GM19240 (cell line): ENCODE results near the gene PPCDC.

Source experiments
- DNase-seq: peaks from one replicate; pipeline ENCODE4 v3.0.0; 2011; ENCODE audit warnings: low spot score; ENCODE audit not compliant: insufficient read length

Gene PPCDC

GRCh38 chr15:75023181-75023871, at the start of gene PPCDC:
TSS of gene PPCDC (plus strand) at chr15:75023590. CDS start at chr15:75028319, 4,729 bp downstream.
- DNase-seq = peak; percentile 99

- no peak for DNase-seq
Measured at GRCh38 chr15:74976159-74976558, 47.2 kb upstream of the PPCDC start.

- no peak for DNase-seq
Measured at GRCh38 chr15:74977599-74977998, 45.8 kb upstream of the PPCDC start.

- no peak for DNase-seq
Measured at GRCh38 chr15:74978077-74978476, 45.3 kb upstream of the PPCDC start.

GRCh38 chr15:74978503-74978902, 44.9 kb upstream of the PPCDC start:
- no peak for DNase-seq

GRCh38 chr15:74982183-74982582, 41.2 kb upstream of the PPCDC start:
- no peak for DNase-seq

GRCh38 chr15:74983725-74984231, 39.6 kb upstream of the PPCDC start:
- no peak for DNase-seq

- no peak for DNase-seq
Measured at GRCh38 chr15:74988007-74988800, 35.2 kb upstream of the PPCDC start.

- no peak for DNase-seq
Measured at GRCh38 chr15:74989527-74989926, 33.9 kb upstream of the PPCDC start.

GRCh38 chr15:74992619-74993018, 30.8 kb upstream of the PPCDC start:
- no peak for DNase-seq

- DNase-seq = no peak
Measured at GRCh38 chr15:74994236-74994635, 29.2 kb upstream of the PPCDC start.

GRCh38 chr15:74994685-74995084, 28.7 kb upstream of the PPCDC start:
- no peak for DNase-seq

- DNase-seq = peak; percentile 96
Measured at GRCh38 chr15:74995182-74995778, 28.1 kb upstream of the PPCDC start, which contains the start of gene SCAMP5. TSS of gene SCAMP5 (plus strand) at chr15:74995563. CDS start at chr15:75011840, 16,277 bp downstream.

GRCh38 chr15:74995779-74996765, 27.3 kb upstream of the PPCDC start:
- DNase-seq = no peak

- DNase-seq = no peak
Measured at GRCh38 chr15:74997141-74997540, 26.2 kb upstream of the PPCDC start.

GRCh38 chr15:74997543-74997942, 25.8 kb upstream of the PPCDC start:
- DNase-seq = no peak

- DNase-seq = no peak
Measured at GRCh38 chr15:75001310-75001709, 22.1 kb upstream of the PPCDC start.

- DNase-seq = no peak
Measured at GRCh38 chr15:75002398-75002797, 21.0 kb upstream of the PPCDC start.

- no peak for DNase-seq
Measured at GRCh38 chr15:75007216-75007615, 16.2 kb upstream of the PPCDC start.

GRCh38 chr15:75008221-75008625, 15.2 kb upstream of the PPCDC start:
- no peak for DNase-seq
